Measurements from ENCODE around the gene SETSIP. TPM values are rescaled to one million over a fixed set of nuclear protein-coding genes. Genes with fewer than 3 reads are reported as not detected.
A peak's percentile ranks its signal among the peaks of the same experiment; 100 is the strongest.
"Not testable (repeated sequence)": the region's sequence is repeated elsewhere in the genome, so short reads cannot be mapped to it uniquely, and the experiment has no call there.

The SETSIP gene
- total and polyA plus RNA-seq, 7 donors = 0.10 TPM; not detected in 6

DNA sequence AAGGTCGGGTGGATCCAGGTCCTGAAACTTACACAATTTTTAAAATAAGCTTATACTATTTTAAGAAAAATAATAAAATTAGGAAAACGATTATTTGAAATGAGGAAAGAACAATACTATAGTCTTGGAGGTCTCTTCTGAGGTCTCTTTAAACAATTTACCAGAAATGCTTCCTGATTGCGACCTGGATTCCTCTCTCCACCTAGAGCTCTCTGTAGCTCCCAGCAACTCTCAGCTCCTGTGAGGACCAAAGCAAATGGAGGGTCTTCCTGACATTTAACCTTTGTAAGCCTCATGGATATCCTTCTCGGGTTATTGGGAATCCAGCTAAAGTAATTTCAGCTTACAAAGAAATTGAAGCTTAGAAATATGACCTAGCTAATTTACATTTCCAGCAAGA, 5.8 kb upstream of the SETSIP start:
- Histone ChIP-seq H3K27me3 (no peaks in the 10 kb centered on the region), H3K9me3 (peaks cover 4 to 10% (median 8%) of the 10 kb centered on the region in 4 donors), H3K27ac (peak overlapping the region; percentile 64 to 80 (median 78)), H3K4me3 (peak overlapping the region; percentile 65 to 86 (median 77)), H3K4me1 (peaks cover 0 to 8% (median 5%) of the 10 kb centered on the region in 4 donors), H3K36me3 (no peaks in the 10 kb centered on the region)
- no peak for DNase-seq
- 16 to 32% methylated on average over 4 of the region's 4 CpGs for WGBS, 2 donors
- intact Hi-C loops (cut with DNase I) = no loop called here
- TF ChIP-seq POLR2AphosphoS5 (IDR thresholded peaks at IDR 0.05) (no peak), EP300 (IDR thresholded peaks at IDR 0.05) (no peak), POLR2A (IDR thresholded peaks at IDR 0.05) (no peak)
- TF ChIP-seq, protein P1, sequence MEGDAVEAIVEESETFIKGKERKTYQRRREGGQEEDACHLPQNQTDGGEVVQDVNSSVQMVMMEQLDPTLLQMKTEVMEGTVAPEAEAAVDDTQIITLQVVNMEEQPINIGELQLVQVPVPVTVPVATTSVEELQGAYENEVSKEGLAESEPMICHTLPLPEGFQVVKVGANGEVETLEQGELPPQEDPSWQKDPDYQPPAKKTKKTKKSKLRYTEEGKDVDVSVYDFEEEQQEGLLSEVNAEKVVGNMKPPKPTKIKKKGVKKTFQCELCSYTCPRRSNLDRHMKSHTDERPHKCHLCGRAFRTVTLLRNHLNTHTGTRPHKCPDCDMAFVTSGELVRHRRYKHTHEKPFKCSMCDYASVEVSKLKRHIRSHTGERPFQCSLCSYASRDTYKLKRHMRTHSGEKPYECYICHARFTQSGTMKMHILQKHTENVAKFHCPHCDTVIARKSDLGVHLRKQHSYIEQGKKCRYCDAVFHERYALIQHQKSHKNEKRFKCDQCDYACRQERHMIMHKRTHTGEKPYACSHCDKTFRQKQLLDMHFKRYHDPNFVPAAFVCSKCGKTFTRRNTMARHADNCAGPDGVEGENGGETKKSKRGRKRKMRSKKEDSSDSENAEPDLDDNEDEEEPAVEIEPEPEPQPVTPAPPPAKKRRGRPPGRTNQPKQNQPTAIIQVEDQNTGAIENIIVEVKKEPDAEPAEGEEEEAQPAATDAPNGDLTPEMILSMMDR (IDR thresholded peaks at IDR 0.05) = no peak

DNA sequence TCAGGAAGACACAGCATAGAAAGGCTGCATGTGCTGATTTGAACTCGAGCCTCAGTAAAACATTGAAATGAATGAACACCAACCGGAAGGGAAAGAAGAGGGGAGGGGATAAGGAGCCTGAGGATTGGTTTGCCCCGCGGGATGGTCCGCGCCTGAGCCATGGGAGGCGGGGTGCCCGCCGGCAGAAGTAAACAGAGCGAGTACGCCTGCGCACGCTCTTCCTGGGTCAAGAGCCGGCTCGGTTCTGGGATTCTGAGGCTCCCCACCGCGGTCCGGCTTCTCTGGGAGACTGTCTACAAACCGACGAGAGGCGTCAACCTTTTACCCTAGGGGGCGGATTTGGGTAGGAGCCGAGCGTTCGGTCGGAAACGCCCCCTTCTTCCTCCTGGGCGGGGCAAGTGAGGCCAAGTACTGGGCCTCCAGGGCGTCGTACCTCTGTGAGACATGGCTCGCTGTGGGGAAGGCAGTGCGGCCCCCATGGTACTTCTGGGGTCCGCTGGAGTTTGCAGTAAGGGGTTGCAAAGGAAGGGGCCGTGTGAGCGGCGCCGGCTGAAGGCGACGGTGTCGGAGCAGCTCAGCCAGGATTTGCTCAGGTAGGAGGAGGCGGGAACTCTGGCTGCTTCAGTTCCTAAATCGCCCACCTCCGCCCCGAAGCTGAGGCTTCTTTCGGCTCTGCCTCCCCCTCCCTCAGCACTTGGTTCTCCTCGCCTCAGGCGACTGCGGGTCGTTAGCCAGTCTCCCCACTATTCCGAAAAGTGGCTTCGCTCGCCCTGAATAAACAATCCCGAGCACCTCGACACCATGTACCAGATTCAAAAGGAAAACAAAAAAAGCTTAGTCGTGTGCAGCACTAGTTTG, 5.1 kb upstream of the SETSIP start, which contains the start of gene BTBD8:
Gene BTBD8 (plus strand): TSS at position 218 of the 858 bp plus-strand sequence. CDS start 227 bp downstream, at position 445.
- H3K27me3 ChIP-seq = no peaks in the 10 kb centered on the region

DNA sequence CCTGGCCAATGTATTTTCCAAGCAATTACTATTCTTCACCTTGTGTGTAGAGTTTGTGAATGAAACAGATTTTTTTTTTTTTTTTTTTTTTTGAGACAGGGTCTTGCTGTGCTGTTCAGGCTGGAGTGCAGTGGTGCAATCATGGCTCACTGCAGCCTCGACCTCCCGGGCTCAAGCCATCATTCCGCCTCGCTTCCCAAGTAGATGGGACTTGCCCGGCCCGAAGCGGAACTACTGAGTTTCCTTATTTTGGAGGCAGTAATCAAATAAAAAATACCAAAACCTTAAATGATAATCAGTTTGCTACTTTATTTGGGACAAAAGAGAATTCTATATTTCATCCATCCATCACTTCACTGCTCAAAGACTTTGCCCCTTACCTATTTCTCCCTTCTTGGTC, 4.2 kb upstream of the SETSIP start:
- TF ChIP-seq POLR2A (IDR thresholded peaks at IDR 0.05) (no peak), POLR2AphosphoS5 (IDR thresholded peaks at IDR 0.05) (no peak), EP300 (IDR thresholded peaks at IDR 0.05) (no peak)
- TF ChIP-seq, protein P1 (IDR thresholded peaks at IDR 0.05) = no peak
- H3K27ac ChIP-seq = peak overlapping the region in 1 of 4 donors; percentile 80
- no peaks in the 10 kb centered on the region for H3K9me3 ChIP-seq
- H3K36me3 ChIP-seq = no peaks in the 10 kb centered on the region
- H3K4me3 ChIP-seq = peak overlapping the region in 3 of 4 donors; percentile 70 to 86 (median 84)
- DNase-seq = no peak
- intact Hi-C loops (cut with DNase I) = no loop called here
- WGBS, 2 donors = 94 to 97% methylated on average over 7 of the region's 7 CpGs
- H3K27me3 ChIP-seq = no peaks in the 10 kb centered on the region
- peaks cover 0 to 8% (median 5%) of the 10 kb centered on the region in 4 donors for H3K4me1 ChIP-seq

More for the DNA sequence above, 5.1 kb upstream of the SETSIP start, which contains the start of gene BTBD8:
- TF ChIP-seq POLR2AphosphoS5 (IDR thresholded peaks at IDR 0.05) = peak; percentile 6 to 70 (median 62)
- TF ChIP-seq POLR2A (IDR thresholded peaks at IDR 0.05) = no peak
- TF ChIP-seq, protein P1 (IDR thresholded peaks at IDR 0.05) = no peak
- TF ChIP-seq EP300 (IDR thresholded peaks at IDR 0.05) = no peak
- H3K4me1 ChIP-seq = peaks cover 0 to 8% (median 5%) of the 10 kb centered on the region in 4 donors
- peaks cover under 1 to 3% (median 2%) of the 10 kb centered on the region in 4 donors for H3K9me3 ChIP-seq
- H3K36me3 ChIP-seq = no peaks in the 10 kb centered on the region
- intact Hi-C loops (cut with DNase I) = no loop called here
- DNase-seq = peak; percentile 93
- peak within 1 kb of the TSS; percentile 65 to 86 (median 77) for H3K4me3 ChIP-seq
- peak within 1 kb of the TSS; percentile 64 to 80 (median 78) for H3K27ac ChIP-seq
- WGBS, 2 donors = 0 to 1% methylated on average over 55 of the region's 55 CpGs

DNA sequence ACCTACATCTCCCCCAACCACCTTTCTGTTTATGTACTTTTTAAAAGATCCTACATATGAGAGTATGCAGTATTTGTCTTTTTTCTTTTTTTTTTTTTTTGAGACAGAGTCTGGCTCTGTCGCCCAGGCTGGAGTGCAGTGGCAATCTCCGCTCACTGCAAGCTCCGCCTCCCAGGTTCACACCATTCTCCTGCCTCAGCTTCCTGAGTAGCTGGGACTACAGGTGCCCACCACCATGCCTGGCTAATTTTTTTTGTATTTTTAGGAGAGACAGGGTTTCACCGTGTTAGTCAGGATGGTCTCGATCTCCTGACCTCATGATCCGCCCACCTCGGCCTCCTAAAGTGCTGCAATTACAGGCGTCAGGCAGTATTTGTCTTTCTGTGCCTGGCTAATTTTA, 2.9 kb upstream of the SETSIP start:
- H3K4me1 ChIP-seq; H3K4me3 ChIP-seq; H3K27me3 ChIP-seq; H3K36me3 ChIP-seq; DNase-seq; intact Hi-C loops (cut with DNase I); H3K27ac ChIP-seq; H3K9me3 ChIP-seq: not testable (repeated sequence)
- WGBS, 2 donors = 94 to 95% methylated on average over 8 of the region's 8 CpGs

DNA sequence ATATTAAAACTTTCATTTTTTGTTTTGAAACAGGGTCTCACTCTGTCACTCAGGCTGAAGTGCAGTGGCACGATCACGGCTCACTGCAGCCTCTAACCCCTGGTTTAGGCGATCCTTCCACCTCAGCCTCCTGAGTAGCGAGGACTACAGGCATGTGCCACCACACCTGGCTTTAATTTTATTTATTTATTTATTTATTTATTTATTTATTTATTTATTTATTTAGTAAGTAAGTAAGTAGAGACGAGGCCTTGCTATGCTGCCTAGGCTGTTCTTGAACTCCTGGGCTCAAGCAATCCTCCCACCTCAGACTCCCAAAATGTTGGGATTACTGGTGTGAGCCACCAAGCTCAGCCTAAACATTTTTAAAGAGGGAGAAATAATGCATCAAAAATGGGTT, 1.2 kb upstream of the SETSIP start:
- intact Hi-C loops (cut with DNase I) = no loop called here
- TF ChIP-seq POLR2A (IDR thresholded peaks at IDR 0.05) (no peak), EP300 (IDR thresholded peaks at IDR 0.05) (no peak), POLR2AphosphoS5 (IDR thresholded peaks at IDR 0.05) (no peak)
- TF ChIP-seq, protein P1 (IDR thresholded peaks at IDR 0.05) = no peak
- H3K27ac ChIP-seq = no peak overlapping the region
- DNase-seq = no peak
- WGBS, 2 donors = 93 to 95% methylated on average over 5 of the region's 5 CpGs
- no peak overlapping the region for H3K4me3 ChIP-seq
- H3K27me3 ChIP-seq = no peaks in the 10 kb centered on the region
- no peaks in the 10 kb centered on the region for H3K36me3 ChIP-seq
- H3K9me3 ChIP-seq = no peaks in the 10 kb centered on the region
- peaks cover 0 to 5% (median 4%) of the 10 kb centered on the region in 4 donors for H3K4me1 ChIP-seq

DNA sequence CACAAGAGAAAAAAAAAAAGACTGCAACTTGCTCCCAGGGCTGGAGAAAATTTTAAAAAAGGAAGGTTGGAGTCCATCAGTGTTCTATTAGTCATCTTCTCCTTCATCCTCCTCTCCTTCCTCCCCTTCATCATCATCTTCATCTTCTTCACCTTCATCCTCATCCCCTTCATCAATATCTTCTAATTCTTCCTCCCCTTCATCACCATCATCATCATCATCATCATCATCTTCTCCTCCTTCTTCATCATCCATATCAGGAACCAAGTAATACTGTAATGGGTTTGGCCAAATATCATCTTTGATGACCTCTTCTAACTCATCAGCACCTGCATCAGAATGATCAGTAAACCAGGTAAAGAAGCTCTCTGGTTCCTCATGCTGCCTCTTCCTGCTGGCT, 765 bp downstream of the SETSIP start:
- DNase-seq; H3K9me3 ChIP-seq; H3K36me3 ChIP-seq; H3K4me3 ChIP-seq; intact Hi-C loops (cut with DNase I); H3K4me1 ChIP-seq; H3K27ac ChIP-seq; H3K27me3 ChIP-seq: not testable (repeated sequence)
